GM12872 (cell line): ENCODE measurements around the gene COBL.

ENCODE experiments used
- TF ChIP-seq, protein P1 (sequence below): IDR thresholded peaks from 3 replicates; pipeline ENCODE4 v1.5.1; 2011; ENCODE audit warnings: low read depth, mild to moderate bottlenecking, low read length, moderate library complexity; ENCODE audit not compliant: insufficient read depth

Gene COBL

DNA sequence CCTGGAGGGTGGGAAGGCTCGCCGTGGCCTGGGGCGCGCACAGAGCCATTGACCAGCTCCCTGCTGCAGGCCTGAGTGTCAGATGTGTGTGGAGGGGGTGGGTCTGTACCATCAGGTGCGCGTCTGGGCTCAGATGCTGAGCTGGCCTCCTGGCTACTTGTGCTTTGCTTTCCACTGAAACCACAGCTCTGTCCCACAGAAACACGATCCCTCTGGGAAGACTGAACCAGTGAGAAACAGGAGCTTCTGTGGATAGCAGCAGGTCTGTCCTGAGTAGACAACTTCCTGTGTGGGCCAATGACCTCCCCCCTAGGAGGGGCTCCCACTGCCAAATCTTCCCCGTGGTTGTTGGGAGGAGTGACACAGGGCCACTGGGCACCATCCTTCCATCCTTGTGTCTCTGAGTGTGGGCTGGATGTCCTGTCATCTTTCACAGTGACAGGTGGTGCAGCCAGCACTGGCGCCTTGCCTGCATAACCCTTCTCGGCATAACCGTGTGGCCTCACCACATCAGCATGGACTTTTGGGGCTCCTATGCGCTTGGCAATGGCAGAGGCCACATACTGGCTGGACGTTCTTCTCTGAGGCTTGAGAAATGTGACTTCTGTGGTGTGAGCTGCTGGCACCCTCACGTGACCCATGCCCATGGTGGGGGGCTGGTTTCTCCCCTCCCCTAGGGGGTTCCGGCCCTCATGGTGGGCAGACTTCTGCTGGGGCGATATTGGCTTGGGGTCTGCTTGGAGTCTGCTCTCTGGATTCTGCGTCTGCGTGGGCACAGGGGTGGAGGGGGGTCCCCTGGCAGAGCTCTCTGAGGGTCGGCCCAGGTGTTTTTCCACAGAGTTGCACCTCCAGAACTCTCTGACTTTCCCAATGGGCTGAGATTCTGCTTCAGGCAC is 288.4 kb downstream of the COBL start:
- TF ChIP-seq, protein P1, sequence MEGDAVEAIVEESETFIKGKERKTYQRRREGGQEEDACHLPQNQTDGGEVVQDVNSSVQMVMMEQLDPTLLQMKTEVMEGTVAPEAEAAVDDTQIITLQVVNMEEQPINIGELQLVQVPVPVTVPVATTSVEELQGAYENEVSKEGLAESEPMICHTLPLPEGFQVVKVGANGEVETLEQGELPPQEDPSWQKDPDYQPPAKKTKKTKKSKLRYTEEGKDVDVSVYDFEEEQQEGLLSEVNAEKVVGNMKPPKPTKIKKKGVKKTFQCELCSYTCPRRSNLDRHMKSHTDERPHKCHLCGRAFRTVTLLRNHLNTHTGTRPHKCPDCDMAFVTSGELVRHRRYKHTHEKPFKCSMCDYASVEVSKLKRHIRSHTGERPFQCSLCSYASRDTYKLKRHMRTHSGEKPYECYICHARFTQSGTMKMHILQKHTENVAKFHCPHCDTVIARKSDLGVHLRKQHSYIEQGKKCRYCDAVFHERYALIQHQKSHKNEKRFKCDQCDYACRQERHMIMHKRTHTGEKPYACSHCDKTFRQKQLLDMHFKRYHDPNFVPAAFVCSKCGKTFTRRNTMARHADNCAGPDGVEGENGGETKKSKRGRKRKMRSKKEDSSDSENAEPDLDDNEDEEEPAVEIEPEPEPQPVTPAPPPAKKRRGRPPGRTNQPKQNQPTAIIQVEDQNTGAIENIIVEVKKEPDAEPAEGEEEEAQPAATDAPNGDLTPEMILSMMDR, result no peak

DNA sequence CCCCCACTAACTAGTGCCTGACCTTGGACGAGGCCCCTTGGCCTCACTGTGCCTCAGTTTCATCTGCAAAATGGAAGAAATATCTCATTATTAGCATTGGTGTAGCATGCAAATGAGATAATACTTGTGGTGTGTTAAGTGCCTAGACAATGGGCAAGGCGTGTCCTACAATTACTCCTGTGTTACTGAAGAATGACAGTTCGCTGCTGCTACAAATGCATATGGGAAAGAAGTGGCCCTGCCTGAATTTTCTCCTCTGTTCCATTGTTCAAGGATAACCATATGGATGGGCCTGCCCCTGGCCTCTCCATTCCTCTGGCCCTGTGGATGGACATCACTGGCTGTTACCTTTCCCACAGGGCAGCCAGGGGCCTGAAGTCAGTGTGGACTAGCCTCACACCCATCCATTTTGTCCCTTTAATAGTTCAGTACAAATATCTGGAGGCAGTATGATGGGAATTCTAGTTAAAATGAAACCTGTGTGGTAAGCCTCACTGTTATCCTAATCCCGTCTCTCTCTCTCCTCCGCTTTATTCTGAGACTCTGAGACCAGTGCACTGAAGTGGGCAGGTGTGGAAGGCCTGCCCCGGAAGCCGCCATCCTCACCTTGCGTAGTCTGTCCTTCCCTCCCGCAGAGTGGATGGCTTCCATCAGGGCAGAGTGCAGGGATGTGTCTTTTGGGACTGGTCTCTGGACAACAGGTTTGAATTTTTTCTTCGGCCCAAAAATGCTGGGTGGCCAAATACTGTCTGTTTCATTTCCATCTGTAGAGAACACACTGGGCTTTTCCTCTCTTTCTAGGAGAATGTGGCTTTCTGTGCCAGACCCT is 289.3 kb downstream of the COBL start:
- TF ChIP-seq, protein P1, result no peak

GRCh38 chr7:51026341-51026740 is 290.3 kb downstream of the COBL start:
- TF ChIP-seq, protein P1, result no peak

- TF ChIP-seq, protein P1, result no peak
These were observed 290.9 kb downstream of the COBL start for GRCh38 chr7:51025668-51026067.

DNA sequence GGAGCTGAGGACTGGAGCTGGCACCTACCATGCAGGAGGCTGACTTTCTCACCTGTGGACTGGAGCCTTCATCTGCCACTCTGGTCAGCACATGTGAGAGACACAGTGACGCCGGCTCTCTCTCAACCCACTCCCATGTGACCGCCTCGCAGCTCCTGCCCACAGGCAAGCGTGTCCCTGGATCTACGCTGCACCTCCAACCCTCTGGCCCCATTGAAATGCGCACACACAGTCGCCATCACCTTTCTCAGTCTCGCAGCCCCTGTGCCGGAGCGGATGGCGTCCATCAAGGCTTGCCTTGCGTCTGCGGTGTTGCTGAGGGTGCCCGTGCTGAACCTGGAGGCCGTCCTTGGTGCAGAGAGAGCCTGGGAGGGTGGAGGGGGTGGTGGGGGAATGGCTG is 291.7 kb downstream of the COBL start:
- TF ChIP-seq, protein P1, result no peak

DNA sequence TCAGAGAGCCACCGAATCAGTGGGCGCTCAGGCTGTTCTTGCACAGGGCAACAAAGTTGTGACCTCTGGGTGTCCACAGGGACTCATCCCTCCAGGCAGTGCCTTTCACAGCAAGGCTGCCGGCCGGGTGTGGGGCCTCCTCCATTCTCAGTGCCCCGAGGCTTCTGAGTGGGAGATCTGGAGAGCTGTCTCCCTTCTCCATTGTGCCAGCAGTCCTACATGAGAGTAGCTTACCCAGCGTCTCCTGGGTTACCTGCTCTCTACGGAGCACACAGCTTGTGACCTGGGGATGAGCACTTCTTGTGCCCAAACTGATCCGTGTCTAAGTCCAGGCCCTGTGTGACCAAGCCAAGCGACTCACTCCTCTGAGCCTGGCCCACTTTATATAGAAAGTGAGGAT is 293.1 kb downstream of the COBL start:
- TF ChIP-seq, protein P1, result no peak

DNA sequence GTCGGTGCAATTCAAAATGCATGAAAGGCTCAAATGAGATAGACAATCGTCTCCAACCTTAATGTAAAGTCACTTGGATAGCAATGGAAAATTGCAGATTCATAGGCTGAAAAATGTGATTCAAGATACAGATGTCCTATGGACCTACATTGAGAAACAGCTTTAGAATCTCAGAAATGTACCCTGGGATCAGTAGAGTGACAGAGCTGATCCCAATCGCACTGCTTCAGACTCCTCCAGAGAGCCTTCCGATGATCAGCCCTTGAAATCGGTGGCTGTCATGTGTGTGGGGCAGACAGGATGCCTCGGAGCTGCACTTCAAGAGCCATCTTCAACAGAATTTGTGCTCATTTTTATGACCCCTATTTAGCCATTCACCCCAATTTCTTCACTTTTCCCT is 293.8 kb downstream of the COBL start:
- TF ChIP-seq, protein P1, result no peak
